HEK293 (cell line): ENCODE measurements around the gene MYLK.

ENCODE experiments used
- CTCF ChIA-PET: fragments of 350-600 bp; formaldehyde crosslinking; extraction: SDS; loops from one replicate; lab custom pipeline; 2021; ENCODE audit warnings: antibody characterized with exemption; lab: Yijun Ruan, JAX
- POLR2A ChIA-PET: fragments of 300-600 bp; formaldehyde crosslinking; extraction: SDS; loops from one replicate; lab custom pipeline; 2020; ENCODE audit warnings: antibody characterized with exemption, inconsistent platforms; lab: Yijun Ruan, JAX
- H3K27ac ChIP-seq: fragments of 200-500 bp; sonication (Bioruptor generic); 2 replicates; pipeline ENCODE4 v1.5.1; 2014; ENCODE audit warnings: low read depth, low read length, control low read depth, inconsistent platforms; ENCODE audit errors: extremely low read depth
- H3K36me3 ChIP-seq, 2 experiments: fragments of 200-500 bp in 1 of 2; sonication (Bioruptor generic) in 1 of 2; 1 replicate in 1 of 2; 2 replicates in 1 of 2; pipeline ENCODE4 v1.5.1; 2014 to 2017; ENCODE audit warnings: inconsistent platforms in 2 of 2, low read length in 2 of 2; ENCODE audit not compliant: control insufficient read depth in 2 of 2, insufficient read depth in 1 of 2
- H3K4me1 ChIP-seq: fragments of 200-500 bp; sonication (Bioruptor generic); 2 replicates; pipeline ENCODE4 v1.5.1; 2014; ENCODE audit warnings: mild to moderate bottlenecking, low read length, inconsistent platforms; ENCODE audit not compliant: control insufficient read depth, insufficient read depth
- H3K4me3 ChIP-seq: 2 replicates; pipeline ENCODE4 v1.5.1; 2011; ENCODE audit warnings: low read depth, mild to moderate bottlenecking, control low read depth, low read length, moderate library complexity
- H3K9me3 ChIP-seq: fragments of 200-500 bp; sonication (Bioruptor generic); 2 replicates; pipeline ENCODE4 v1.5.1; 2014; ENCODE audit warnings: low read depth, low read length, inconsistent platforms; ENCODE audit not compliant: control insufficient read depth, insufficient read depth
- BCL11B ChIP-seq: fragments of 450-650 bp; formaldehyde crosslinking; IDR thresholded peaks from 2 replicates; pipeline ENCODE4 v1.5.1; 2016; ENCODE audit warnings: low read depth, missing biosample characterization, missing genetic modification characterization
- GLIS2 ChIP-seq: fragments of 450-650 bp; formaldehyde crosslinking; IDR thresholded peaks from 2 replicates; pipeline ENCODE4 v1.5.1; 2016; ENCODE audit warnings: missing biosample characterization, missing genetic modification characterization
- KLF10 ChIP-seq: fragments of 450-650 bp; IDR thresholded peaks from 2 replicates; pipeline ENCODE4 v1.5.1; 2018; ENCODE audit warnings: missing biosample characterization, mild to moderate bottlenecking, missing genetic modification characterization
- PBX3 ChIP-seq: sonication (generic); formaldehyde crosslinking; IDR thresholded peaks from 2 replicates; pipeline ENCODE4 v1.8.1; 2022; ENCODE audit warnings: mild to moderate bottlenecking, moderate library complexity, missing genetic modification reagents
- SP3 ChIP-seq: fragments of 450-650 bp; formaldehyde crosslinking; IDR thresholded peaks from 2 replicates; pipeline ENCODE4 v1.5.1; 2016; ENCODE audit warnings: missing biosample characterization, missing genetic modification characterization
- ZBTB1 ChIP-seq: fragments of 450-650 bp; formaldehyde crosslinking; IDR thresholded peaks from 2 replicates; pipeline ENCODE4 v1.5.1; 2016; ENCODE audit warnings: missing biosample characterization, missing genetic modification characterization
- ZBTB20 ChIP-seq: fragments of 450-650 bp; formaldehyde crosslinking; IDR thresholded peaks from 2 replicates; pipeline ENCODE4 v1.5.1; 2016; ENCODE audit warnings: missing biosample characterization, missing genetic modification characterization
- ZBTB21 ChIP-seq: fragments of 450-650 bp; formaldehyde crosslinking; IDR thresholded peaks from 2 replicates; pipeline ENCODE4 v1.5.1; 2017; ENCODE audit warnings: missing biosample characterization, missing genetic modification characterization
- ZEB2 ChIP-seq: fragments of 450-650 bp; formaldehyde crosslinking; IDR thresholded peaks from 2 replicates; pipeline ENCODE4 v1.5.1; 2016; ENCODE audit warnings: missing biosample characterization, missing genetic modification characterization
- ZFP37 ChIP-seq: fragments of 450-650 bp; formaldehyde crosslinking; IDR thresholded peaks from 2 replicates; pipeline ENCODE4 v1.5.1; 2016; ENCODE audit warnings: missing biosample characterization, missing genetic modification characterization
- ZIC2 ChIP-seq: fragments of 450-650 bp; formaldehyde crosslinking; IDR thresholded peaks from 2 replicates; pipeline ENCODE4 v1.5.1; 2016; ENCODE audit warnings: missing biosample characterization, missing genetic modification characterization
- ZNF132 ChIP-seq: fragments of 450-650 bp; formaldehyde crosslinking; IDR thresholded peaks from 2 replicates; pipeline ENCODE4 v1.5.1; 2017; ENCODE audit warnings: missing biosample characterization, missing genetic modification characterization, borderline replicate concordance
- ZNF174 ChIP-seq: fragments of 450-650 bp; formaldehyde crosslinking; IDR thresholded peaks from 2 replicates; pipeline ENCODE4 v1.5.0; 2017; ENCODE audit warnings: missing biosample characterization, mild to moderate bottlenecking, missing genetic modification characterization
- ZNF202 ChIP-seq: fragments of 450-650 bp; formaldehyde crosslinking; IDR thresholded peaks from 2 replicates; pipeline ENCODE4 v1.5.1; 2016; ENCODE audit warnings: missing biosample characterization, missing genetic modification characterization, borderline replicate concordance
- ZNF335 ChIP-seq: fragments of 450-650 bp; formaldehyde crosslinking; conservative IDR thresholded peaks from 2 replicates; pipeline ENCODE4 v1.5.1; 2016; ENCODE audit warnings: missing biosample characterization, missing genetic modification characterization
- ZNF350 ChIP-seq: fragments of 450-650 bp; formaldehyde crosslinking; IDR thresholded peaks from 2 replicates; pipeline ENCODE4 v1.5.0; 2017; ENCODE audit warnings: missing biosample characterization, mild to moderate bottlenecking, missing genetic modification characterization
- ZNF354C ChIP-seq: fragments of 450-650 bp; formaldehyde crosslinking; IDR thresholded peaks from 2 replicates; pipeline ENCODE4 v1.5.1; 2016; ENCODE audit warnings: missing biosample characterization, missing genetic modification characterization, low read depth, borderline replicate concordance
- ZNF362 ChIP-seq: fragments of 450-650 bp; formaldehyde crosslinking; IDR thresholded peaks from 2 replicates; pipeline ENCODE4 v1.5.1; 2016; ENCODE audit warnings: missing biosample characterization, missing genetic modification characterization
- ZNF391 ChIP-seq: fragments of 450-650 bp; formaldehyde crosslinking; IDR thresholded peaks from 2 replicates; pipeline ENCODE4 v1.5.1; 2016; ENCODE audit warnings: low read depth, missing biosample characterization, missing genetic modification characterization, borderline replicate concordance
- ZNF398 ChIP-seq: fragments of 450-650 bp; formaldehyde crosslinking; IDR thresholded peaks from 2 replicates; pipeline ENCODE4 v1.5.1; 2017; ENCODE audit warnings: missing biosample characterization, missing genetic modification characterization
- ZNF488 ChIP-seq: fragments of 450-650 bp; formaldehyde crosslinking; IDR thresholded peaks from 2 replicates; pipeline ENCODE4 v1.5.1; 2016; ENCODE audit warnings: missing biosample characterization, missing genetic modification characterization
- ZNF501 ChIP-seq: fragments of 450-650 bp; formaldehyde crosslinking; IDR thresholded peaks from 2 replicates; pipeline ENCODE4 v1.5.1; 2016; ENCODE audit warnings: missing biosample characterization, missing genetic modification characterization
- ZNF529 ChIP-seq: fragments of 450-650 bp; formaldehyde crosslinking; IDR thresholded peaks from 2 replicates; pipeline ENCODE4 v1.5.1; 2017; ENCODE audit warnings: missing genetic modification characterization, missing biosample characterization; ENCODE audit not compliant: insufficient replicate concordance
- ZNF621 ChIP-seq: fragments of 450-650 bp; formaldehyde crosslinking; IDR thresholded peaks from 2 replicates; pipeline ENCODE4 v1.5.1; 2017; ENCODE audit warnings: missing biosample characterization, missing genetic modification characterization
- ZNF670 ChIP-seq: fragments of 450-650 bp; formaldehyde crosslinking; IDR thresholded peaks from 2 replicates; pipeline ENCODE4 v1.5.1; 2016; ENCODE audit warnings: missing biosample characterization, missing genetic modification characterization, low read depth
- ZNF692 ChIP-seq: fragments of 450-650 bp; formaldehyde crosslinking; IDR thresholded peaks from 2 replicates; pipeline ENCODE4 v1.5.1; 2016; ENCODE audit warnings: missing biosample characterization, missing genetic modification characterization
- ZNF791 ChIP-seq: fragments of 450-650 bp; formaldehyde crosslinking; IDR thresholded peaks from 2 replicates; pipeline ENCODE4 v1.5.1; 2016; ENCODE audit warnings: missing biosample characterization, missing genetic modification characterization
- ZNF830 ChIP-seq: fragments of 450-650 bp; IDR thresholded peaks from 2 replicates; pipeline ENCODE4 v1.5.0; 2018; ENCODE audit warnings: missing biosample characterization, missing genetic modification characterization, low read depth, mild to moderate bottlenecking, moderate library complexity
- ZSCAN16 ChIP-seq: fragments of 450-650 bp; formaldehyde crosslinking; IDR thresholded peaks from 2 replicates; pipeline ENCODE4 v1.5.1; 2016; ENCODE audit warnings: missing biosample characterization, missing genetic modification characterization
- ZSCAN5A ChIP-seq: fragments of 450-650 bp; formaldehyde crosslinking; IDR thresholded peaks from 2 replicates; pipeline ENCODE4 v1.5.1; 2016; ENCODE audit warnings: missing biosample characterization, missing genetic modification characterization

The MYLK gene

GRCh38 chr3:123876858-123877257, 7.3 kb downstream of the MYLK start:
- H3K4me3 ChIP-seq = no peak overlapping the region
- no peaks in the 10 kb centered on the region for H3K9me3 ChIP-seq
- ChIA-PET POLR2A (no interaction called here), CTCF (interaction anchor here (0.6 kb wide), 1 partner anchor 18 kb away, joined by 4 read pairs; no protein-coding TSS in a partner anchor)
- no peaks in the 10 kb centered on the region for H3K36me3 ChIP-seq
- no peak for TF ChIP-seq ZNF621 (tag by site-specific recombination)
- TF ChIP-seq SP3 (tag by site-specific recombination) = no peak
- no peak for TF ChIP-seq ZSCAN16 (tag by site-specific recombination)
- no peak for TF ChIP-seq ZNF791 (tag by site-specific recombination)
- TF ChIP-seq ZNF174 (tag by site-specific recombination) = no peak
- no peak for TF ChIP-seq ZFP37 (tag by site-specific recombination)
- TF ChIP-seq PBX3 (CRISPR knock-in tag) = no peak
- TF ChIP-seq ZNF391 (tag by site-specific recombination) = no peak
- TF ChIP-seq ZIC2 = no peak
- no peak for TF ChIP-seq ZNF398
- no peak for TF ChIP-seq GLIS2 (tag by site-specific recombination)
- no peak for TF ChIP-seq ZNF354C
- TF ChIP-seq ZNF132 (tag by site-specific recombination) = no peak
- TF ChIP-seq ZNF529 (tag by site-specific recombination) = no peak
- no peak for TF ChIP-seq ZEB2 (tag by site-specific recombination)
- H3K4me1 ChIP-seq = no peaks in the 10 kb centered on the region
- no peak overlapping the region for H3K27ac ChIP-seq

- CTCF ChIA-PET = interaction anchor here (0.6 kb wide), 2 partner anchors 11 to 121 kb away, joined by 3 to 4 read pairs; no protein-coding TSS in a partner anchor
- TF ChIP-seq KLF10 (no peak), ZNF488 (tag by site-specific recombination) (no peak), ZNF202 (tag by site-specific recombination) (no peak), ZNF830 (tag by site-specific recombination) (no peak), ZNF362 (tag by site-specific recombination) (no peak), ZNF692 (tag by site-specific recombination) (no peak), ZBTB1 (tag by site-specific recombination) (no peak), ZNF670 (tag by site-specific recombination) (no peak), ZSCAN5A (no peak), ZBTB21 (no peak), BCL11B (no peak), ZNF350 (no peak), ZNF501 (tag by site-specific recombination) (no peak), ZBTB20 (no peak), ZNF335 (tag by site-specific recombination) (no peak)
Measured at GRCh38 chr3:123872621-123873020, 11.5 kb downstream of the MYLK start.

More at GRCh38 chr3:123872621-123873020, 11.5 kb downstream of the MYLK start:
- POLR2A ChIA-PET = interaction anchor here (1.0 kb wide), 1 partner anchor 10 kb away, joined by 3 read pairs; no protein-coding TSS in a partner anchor
- Histone ChIP-seq H3K4me3 (no peak overlapping the region), H3K27ac (no peak overlapping the region), H3K9me3 (no peaks in the 10 kb centered on the region), H3K4me1 (no peaks in the 10 kb centered on the region), H3K36me3 (no peaks in the 10 kb centered on the region)
